HepG2 (cell line): ENCODE results near the gene PRR30. TPM values are rescaled to one million over a fixed set of nuclear protein-coding genes. Genes with fewer than 3 reads are reported as not detected.

Experiments
- CEBPB ChIP-seq: IDR thresholded peaks from 2 replicates; pipeline ENCODE4 v1.6.1; 2011; ENCODE audit warnings: low read depth, low read length, improper control_type of control experiment, borderline replicate concordance
- CENPX ChIP-seq: sonication (generic); formaldehyde crosslinking; IDR thresholded peaks from 2 replicates; pipeline ENCODE4 v1.9.0; 2021; ENCODE audit warnings: mild to moderate bottlenecking, missing genetic modification reagents, moderate library complexity
- EZH2 ChIP-seq: conservative IDR thresholded peaks from 2 replicates; pipeline ENCODE4 v1.6.1; 2012; ENCODE audit warnings: mild to moderate bottlenecking, low read depth, low read length, moderate library complexity
- FOXK2 ChIP-seq: fragments of 450-650 bp; IDR thresholded peaks from 2 replicates; pipeline ENCODE4 v1.6.1; 2016
- HNF4A ChIP-seq: sonication (generic); formaldehyde crosslinking; IDR thresholded peaks from 2 replicates; pipeline ENCODE4 v1.4.0; 2020; ENCODE audit warnings: missing genetic modification reagents
- MZF1 ChIP-seq: sonication (generic); formaldehyde crosslinking; IDR thresholded peaks from 2 replicates; pipeline ENCODE4 v1.8.1; 2023; ENCODE audit warnings: mild to moderate bottlenecking, missing genetic modification reagents, borderline replicate concordance
- NR1H2 ChIP-seq: sonication (generic); formaldehyde crosslinking; IDR thresholded peaks from 2 replicates; pipeline ENCODE4 v1.8.1; 2022; ENCODE audit warnings: low read depth, missing genetic modification reagents, borderline replicate concordance
- POGK ChIP-seq: sonication (generic); formaldehyde crosslinking; conservative IDR thresholded peaks from 2 replicates; pipeline ENCODE4 v1.8.0; 2022; ENCODE audit warnings: mild to moderate bottlenecking, moderate library complexity, missing genetic modification reagents
- REL ChIP-seq: sonication (generic); formaldehyde crosslinking; conservative IDR thresholded peaks from 2 replicates; pipeline ENCODE4 v1.8.0; 2022; ENCODE audit warnings: mild to moderate bottlenecking, missing genetic modification reagents, moderate library complexity
- RNF219 ChIP-seq: sonication (generic); formaldehyde crosslinking; IDR thresholded peaks from 2 replicates; pipeline ENCODE4 v1.5.0; 2020; ENCODE audit warnings: mild to moderate bottlenecking, missing genetic modification reagents
- SAP130 ChIP-seq: IDR thresholded peaks from 2 replicates; pipeline ENCODE4 v1.6.1; 2016; ENCODE audit warnings: low read depth
- SOX13 ChIP-seq, 3 experiments: fragments of 450-650 bp in 1 of 3; sonication (generic) in 1 of 3; formaldehyde crosslinking in 1 of 3; IDR thresholded peaks in 2 of 3; conservative IDR thresholded peaks in 1 of 3; 2 replicates each; pipeline versions ENCODE4 v1.5.0 to v1.6.1; 2016 to 2020; ENCODE audit warnings: antibody characterized with exemption in 1 of 3, mild to moderate bottlenecking in 1 of 3, missing compliant biosample characterization in 1 of 3, missing genetic modification reagents in 1 of 3, moderate library complexity in 1 of 3
- ZBTB25 ChIP-seq: IDR thresholded peaks from 2 replicates; pipeline ENCODE4 v1.6.1; 2018; ENCODE audit warnings: missing genetic modification reagents
- ZNF256 ChIP-seq: sonication (generic); formaldehyde crosslinking; conservative IDR thresholded peaks from 2 replicates; pipeline ENCODE4 v1.4.0; 2020; ENCODE audit warnings: missing genetic modification reagents
- ZNF382 ChIP-seq: sonication (generic); formaldehyde crosslinking; IDR thresholded peaks from 2 replicates; pipeline ENCODE4 v1.5.0; 2020; ENCODE audit warnings: missing genetic modification reagents, mild to moderate bottlenecking, borderline replicate concordance
- ZNF580 ChIP-seq: IDR thresholded peaks from 2 replicates; pipeline ENCODE4 v1.6.1; 2016; ENCODE audit warnings: low read depth, borderline replicate concordance
- ZNF720 ChIP-seq: sonication (generic); formaldehyde crosslinking; IDR thresholded peaks from 2 replicates; pipeline ENCODE4 v1.4.0; 2020; ENCODE audit warnings: missing genetic modification reagents
- ZNF784 ChIP-seq: sonication (generic); formaldehyde crosslinking; IDR thresholded peaks from 2 replicates; pipeline ENCODE4 v1.5.1; 2020; ENCODE audit warnings: missing genetic modification reagents, mild to moderate bottlenecking, borderline replicate concordance
- polyA plus RNA-seq, 8 experiments: library from polyadenylated mRNA; depleted of rRNA in 3 of 8; stranded (reverse) in 7 of 8; unstranded in 1 of 8; fragments of >200 nt; fragmentation: Illumina TruSeq in 4 of 8; extraction: Trizol in 4 of 8; gene quantifications; 2 replicates each; pipeline versions ENCODE4 v1.2.1 to v1.2.3, GENCODE V29; 2011 to 2016; ENCODE audit warnings: low read depth in 4 of 8, missing spikeins in 1 of 8, mixed read lengths in 1 of 8; ENCODE audit not compliant: insufficient read depth in 1 of 8
- total RNA-seq, 5 experiments: library from RNA; depleted of rRNA; stranded (reverse); fragments of >200 nt; fragmentation: Illumina TruSeq; extraction: Trizol; gene quantifications; 2 replicates each; pipeline ENCODE4 v1.2.3, GENCODE V29; 2016; ENCODE audit warnings: low read depth in 1 of 5
- TF ChIP-seq, protein P1 (sequence below): sonication (generic); formaldehyde crosslinking; IDR thresholded peaks from 2 replicates; pipeline ENCODE4 v1.8.1; 2023; ENCODE audit warnings: mild to moderate bottlenecking, missing genetic modification reagents, borderline replicate concordance
- TF ChIP-seq, protein P2 (sequence below): sonication (generic); formaldehyde crosslinking; IDR thresholded peaks from 2 replicates; pipeline ENCODE4 v1.8.0; 2022; ENCODE audit warnings: mild to moderate bottlenecking, missing genetic modification reagents; ENCODE audit not compliant: insufficient replicate concordance

The PRR30 gene
- total and polyA plus RNA-seq, 2 of the 13 experiments (the other 11 are each of a cell fraction or from before 2014, with no cell fraction given) = not detected

DNA sequence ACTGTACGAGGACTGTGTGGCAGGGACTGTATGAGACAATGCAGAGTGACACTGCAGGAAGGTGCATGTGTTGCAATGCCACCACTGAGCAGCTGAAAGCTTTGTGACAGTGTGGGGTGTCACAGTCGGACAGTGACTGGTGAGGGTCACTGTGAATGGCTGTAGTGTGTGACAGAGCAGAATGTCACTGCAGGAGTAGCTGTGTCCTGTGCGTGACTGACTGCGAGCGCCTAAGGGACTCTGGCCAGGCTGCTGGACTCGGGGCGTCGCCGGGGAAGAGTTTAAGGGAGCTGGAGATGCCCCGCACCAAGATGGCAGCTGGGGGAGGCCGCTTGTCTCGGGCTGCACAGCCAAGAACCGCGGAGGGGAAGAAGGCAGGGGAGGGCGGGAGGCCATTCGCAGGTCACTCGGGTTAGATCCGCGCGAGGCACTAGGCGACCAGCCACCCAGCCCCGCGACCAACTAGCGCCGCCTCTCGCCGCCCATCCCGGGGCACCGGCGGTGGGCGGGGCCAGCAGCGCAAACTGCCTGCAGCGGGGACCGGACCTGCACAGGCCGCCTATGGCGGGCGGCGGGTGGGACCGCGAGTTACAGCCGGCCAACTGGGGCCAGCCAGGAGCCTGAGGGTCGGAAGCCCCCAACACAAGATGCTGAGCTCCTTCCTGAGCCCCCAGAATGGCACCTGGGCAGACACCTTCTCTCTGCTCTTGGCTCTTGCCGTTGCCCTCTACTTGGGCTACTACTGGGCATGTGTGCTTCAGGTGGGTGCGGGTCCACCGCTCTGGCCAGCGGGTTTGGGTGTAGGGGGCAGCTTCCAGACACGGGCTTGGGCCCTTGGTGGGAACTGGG lies 15.7 kb downstream of the PRR30 start, which contains the start of gene ABHD1 (continued):
- TF ChIP-seq ZNF720 (CRISPR knock-in tag) (no peak), REL (CRISPR knock-in tag) (no peak; the same call in 1 of the 2 replicates), CEBPB (peak; percentile 97), FOXK2 (no peak), HNF4A (CRISPR knock-in tag) (no peak), RNF219 (CRISPR knock-in tag) (no peak), MZF1 (CRISPR knock-in tag) (0 out of 2 replicates have a peak, but pooled peaks have one; percentile 32), ZBTB25 (CRISPR knock-in tag) (no peak), ZNF256 (CRISPR knock-in tag) (no peak), POGK (CRISPR knock-in tag) (peak; percentile 57; the same call in 1 of the 2 replicates), NR1H2 (CRISPR knock-in tag) (no peak), EZH2 (no peak), SAP130 (peak; percentile 77; the same call in 1 of the 2 replicates), SOX13 (IDR thresholded peaks at IDR 0.05) (no peak), SOX13 (CRISPR knock-in tag; conservative IDR thresholded peaks at IDR 0.05 in 1 of 2, IDR thresholded peaks at IDR 0.05 in 1 of 2) (peak; percentile 12 to 28; a peak in 1 of 4 replicates), ZNF382 (CRISPR knock-in tag) (no peak), ZNF784 (CRISPR knock-in tag) (no peak), ZNF580 (CRISPR knock-in tag) (peak; percentile 79; the same call in 1 of the 2 replicates), CENPX (CRISPR knock-in tag) (no peak)
- TF ChIP-seq, protein P1, sequence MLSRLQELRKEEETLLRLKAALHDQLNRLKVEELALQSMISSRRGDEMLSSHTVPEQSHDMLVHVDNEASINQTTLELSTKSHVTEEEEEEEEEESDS (CRISPR knock-in tag) = no peak
- TF ChIP-seq, protein P2, sequence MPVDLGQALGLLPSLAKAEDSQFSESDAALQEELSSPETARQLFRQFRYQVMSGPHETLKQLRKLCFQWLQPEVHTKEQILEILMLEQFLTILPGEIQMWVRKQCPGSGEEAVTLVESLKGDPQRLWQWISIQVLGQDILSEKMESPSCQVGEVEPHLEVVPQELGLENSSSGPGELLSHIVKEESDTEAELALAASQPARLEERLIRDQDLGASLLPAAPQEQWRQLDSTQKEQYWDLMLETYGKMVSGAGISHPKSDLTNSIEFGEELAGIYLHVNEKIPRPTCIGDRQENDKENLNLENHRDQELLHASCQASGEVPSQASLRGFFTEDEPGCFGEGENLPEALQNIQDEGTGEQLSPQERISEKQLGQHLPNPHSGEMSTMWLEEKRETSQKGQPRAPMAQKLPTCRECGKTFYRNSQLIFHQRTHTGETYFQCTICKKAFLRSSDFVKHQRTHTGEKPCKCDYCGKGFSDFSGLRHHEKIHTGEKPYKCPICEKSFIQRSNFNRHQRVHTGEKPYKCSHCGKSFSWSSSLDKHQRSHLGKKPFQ (CRISPR knock-in tag) = no peak
